WERI-Rb-1 (cell line): ENCODE results near the gene C2orf80.
"Not testable (repeated sequence)": the region's sequence is repeated elsewhere in the genome, so short reads cannot be mapped to it uniquely, and the experiment has no call there.

Source experiments
- DNase-seq: peaks from one replicate; pipeline ENCODE4 v3.0.0-alpha.2; 2020
- H3K27ac ChIP-seq: fragments of 250-450 bp; sonication (Bioruptor Pico); 2 replicates; pipeline ENCODE4 v1.5.1; 2020; ENCODE audit warnings: mild to moderate bottlenecking, moderate library complexity
- H3K27me3 ChIP-seq: fragments of 250-450 bp; sonication (Bioruptor Pico); 2 replicates; pipeline ENCODE4 v1.5.1; 2021; ENCODE audit warnings: mild to moderate bottlenecking, low read depth, moderate library complexity; ENCODE audit not compliant: insufficient read depth, severe bottlenecking
- H3K36me3 ChIP-seq: fragments of 250-450 bp; sonication (Bioruptor Pico); 2 replicates; pipeline ENCODE4 v1.5.1; 2020; ENCODE audit warnings: mild to moderate bottlenecking, moderate library complexity
- H3K4me3 ChIP-seq: 2 replicates; pipeline ENCODE4 v1.5.1; 2011; ENCODE audit warnings: low read depth, mild to moderate bottlenecking, control low read depth, low read length
- H3K9me3 ChIP-seq: fragments of 250-450 bp; sonication (Bioruptor Pico); 2 replicates; pipeline ENCODE4 v1.5.1; 2021; ENCODE audit warnings: mild to moderate bottlenecking, moderate library complexity; ENCODE audit not compliant: severe bottlenecking
- TF ChIP-seq, protein P1 (sequence below): IDR thresholded peaks from 2 replicates; pipeline ENCODE4 v1.5.1; 2011; ENCODE audit warnings: low read depth, mild to moderate bottlenecking, control low read depth, inconsistent platforms, low read length

The C2orf80 gene

DNA sequence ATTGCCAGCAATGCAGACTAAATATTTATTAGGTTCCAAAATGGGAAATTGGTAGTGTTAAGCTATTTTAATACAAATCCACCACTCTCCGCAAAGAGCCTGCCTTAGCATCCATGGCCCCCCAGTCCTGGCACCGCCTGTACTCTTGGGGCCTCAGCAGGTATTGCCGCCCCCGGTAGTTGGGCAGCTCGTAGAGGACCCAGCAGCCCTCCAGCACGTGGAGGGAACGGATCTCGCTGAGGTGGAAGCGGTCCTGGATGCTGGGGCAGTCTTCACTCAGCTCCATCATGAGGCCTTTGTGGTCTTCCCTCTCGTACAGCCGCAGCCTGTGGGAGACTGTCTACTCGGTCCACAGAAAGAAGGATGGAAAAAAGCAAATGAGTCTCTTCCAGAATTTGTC lies 61.7 kb downstream of the C2orf80 start:
- DNase-seq: no peak
- TF ChIP-seq, protein P1, sequence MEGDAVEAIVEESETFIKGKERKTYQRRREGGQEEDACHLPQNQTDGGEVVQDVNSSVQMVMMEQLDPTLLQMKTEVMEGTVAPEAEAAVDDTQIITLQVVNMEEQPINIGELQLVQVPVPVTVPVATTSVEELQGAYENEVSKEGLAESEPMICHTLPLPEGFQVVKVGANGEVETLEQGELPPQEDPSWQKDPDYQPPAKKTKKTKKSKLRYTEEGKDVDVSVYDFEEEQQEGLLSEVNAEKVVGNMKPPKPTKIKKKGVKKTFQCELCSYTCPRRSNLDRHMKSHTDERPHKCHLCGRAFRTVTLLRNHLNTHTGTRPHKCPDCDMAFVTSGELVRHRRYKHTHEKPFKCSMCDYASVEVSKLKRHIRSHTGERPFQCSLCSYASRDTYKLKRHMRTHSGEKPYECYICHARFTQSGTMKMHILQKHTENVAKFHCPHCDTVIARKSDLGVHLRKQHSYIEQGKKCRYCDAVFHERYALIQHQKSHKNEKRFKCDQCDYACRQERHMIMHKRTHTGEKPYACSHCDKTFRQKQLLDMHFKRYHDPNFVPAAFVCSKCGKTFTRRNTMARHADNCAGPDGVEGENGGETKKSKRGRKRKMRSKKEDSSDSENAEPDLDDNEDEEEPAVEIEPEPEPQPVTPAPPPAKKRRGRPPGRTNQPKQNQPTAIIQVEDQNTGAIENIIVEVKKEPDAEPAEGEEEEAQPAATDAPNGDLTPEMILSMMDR: no peak
- H3K4me3 ChIP-seq: no peak overlapping the region
- H3K27ac ChIP-seq: no peak overlapping the region
- no peaks in the 10 kb centered on the region for H3K36me3 ChIP-seq
- H3K27me3 ChIP-seq: no peaks in the 10 kb centered on the region
- no peaks in the 10 kb centered on the region for H3K9me3 ChIP-seq

DNA sequence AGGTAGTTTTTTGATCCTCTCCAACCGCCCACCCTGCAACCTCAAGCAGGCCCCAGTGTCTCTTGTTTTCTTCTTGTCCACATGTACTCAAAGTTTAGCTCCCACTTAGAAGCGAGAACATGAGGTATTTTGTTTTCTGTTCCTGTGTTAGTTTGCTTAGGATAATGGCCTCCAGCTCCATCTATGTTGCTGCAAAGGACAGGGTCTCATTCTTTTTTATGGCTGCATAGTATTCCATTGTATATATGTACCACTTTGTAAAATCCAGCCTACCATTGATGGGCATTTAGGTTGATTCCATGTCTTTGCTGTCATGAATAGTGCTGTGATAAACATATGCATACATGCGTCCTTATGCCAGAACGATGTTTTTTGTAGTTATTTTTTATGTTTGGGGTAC lies 62.7 kb downstream of the C2orf80 start:
- no peaks in the 10 kb centered on the region for H3K27me3 ChIP-seq

DNA sequence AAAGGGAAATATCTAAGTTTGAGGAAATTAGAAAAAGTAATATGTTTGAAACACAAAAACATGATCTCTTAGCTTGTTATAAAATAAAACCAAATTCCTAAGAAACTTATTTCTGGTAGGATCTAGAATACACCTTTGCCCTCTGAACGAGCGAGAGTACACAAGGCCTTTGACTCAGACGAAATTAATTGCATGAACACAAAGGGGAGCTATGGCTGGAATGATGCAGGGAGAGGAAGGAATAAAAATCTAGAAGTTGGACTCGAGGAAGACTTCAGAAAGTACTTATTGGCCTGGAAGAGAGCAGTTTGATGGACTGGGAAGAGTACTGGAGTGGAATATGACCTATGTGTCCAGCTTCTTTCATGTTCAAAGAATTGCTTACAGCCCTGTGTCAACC lies 64.6 kb downstream of the C2orf80 start:
- DNase-seq: no peak
- Histone ChIP-seq H3K9me3 (no peaks in the 10 kb centered on the region), H3K4me3 (no peak overlapping the region), H3K27ac (no peak overlapping the region), H3K36me3 (no peaks in the 10 kb centered on the region), H3K27me3 (no peaks in the 10 kb centered on the region)
- TF ChIP-seq, protein P1: no peak

More for the DNA sequence above, 62.7 kb downstream of the C2orf80 start:
- TF ChIP-seq, protein P1: no peak
- no peaks in the 10 kb centered on the region for H3K9me3 ChIP-seq
- H3K4me3 ChIP-seq: no peak overlapping the region
- no peak overlapping the region for H3K27ac ChIP-seq
- no peak for DNase-seq
- H3K36me3 ChIP-seq: no peaks in the 10 kb centered on the region

DNA sequence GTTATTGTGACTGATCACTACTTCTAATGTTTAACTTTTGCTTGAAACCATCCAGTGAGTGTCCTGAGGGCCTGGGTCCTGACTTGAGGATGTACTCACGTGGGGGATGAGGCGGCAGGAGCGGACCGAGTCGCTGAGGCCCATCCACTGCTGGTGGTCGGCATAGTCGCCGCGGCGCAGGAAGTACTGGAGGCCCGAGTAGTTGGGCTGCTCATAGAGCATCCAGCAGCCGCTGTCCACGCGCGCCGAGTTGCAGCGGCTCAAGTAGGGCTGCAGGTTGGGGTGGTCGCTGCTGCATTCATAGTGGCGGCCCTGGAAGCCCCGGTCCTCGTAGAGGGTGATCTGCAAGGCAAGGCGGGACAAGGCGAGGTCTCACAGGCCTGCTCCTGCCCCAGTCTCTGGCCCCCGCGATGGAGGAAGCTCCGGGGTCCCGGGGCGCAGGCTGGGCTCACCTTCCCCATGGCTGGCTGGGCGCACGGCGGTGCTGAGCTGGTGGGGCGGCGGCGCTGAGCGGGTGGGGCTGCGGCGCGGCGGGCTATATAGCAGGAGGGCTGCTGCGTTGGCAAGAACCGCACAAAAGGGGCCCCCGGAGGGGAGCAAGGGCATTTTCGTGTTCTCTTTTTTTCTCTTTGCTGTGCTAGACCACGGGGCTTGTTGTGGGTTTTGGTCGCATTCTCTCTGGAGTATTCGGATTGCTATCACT lies 65.7 kb downstream of the C2orf80 start, which contains the start of gene CRYGD:
CRYGD (minus strand) TSS at position 512 of the 703 bp plus-strand sequence; CDS start at position 461, 51 bp downstream.
- H3K9me3 ChIP-seq, H3K4me3 ChIP-seq, H3K27me3 ChIP-seq, H3K36me3 ChIP-seq, H3K27ac ChIP-seq, DNase-seq: not testable (repeated sequence)

DNA sequence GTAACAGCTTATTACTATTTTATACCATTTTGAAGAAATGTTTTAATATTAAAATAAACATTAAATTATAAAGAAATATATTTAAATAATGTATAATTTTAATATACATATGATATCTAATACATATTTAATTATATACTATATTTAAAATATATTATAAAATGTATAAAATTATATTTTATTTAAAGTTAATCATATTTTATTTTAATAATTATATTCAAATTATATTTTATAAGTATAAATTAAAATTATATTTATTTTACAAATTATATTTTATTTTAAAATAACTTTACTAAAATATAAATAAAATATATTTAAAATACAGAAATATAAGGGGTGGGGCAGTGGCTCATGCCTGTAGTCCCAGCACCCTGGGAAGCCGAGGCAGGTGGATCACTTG lies 67.6 kb downstream of the C2orf80 start:
- TF ChIP-seq, protein P1: no peak
- Histone ChIP-seq H3K9me3 (no peaks in the 10 kb centered on the region), H3K36me3 (no peaks in the 10 kb centered on the region), H3K4me3 (no peak overlapping the region), H3K27me3 (no peaks in the 10 kb centered on the region), H3K27ac (no peak overlapping the region)
- DNase-seq: no peak

DNA sequence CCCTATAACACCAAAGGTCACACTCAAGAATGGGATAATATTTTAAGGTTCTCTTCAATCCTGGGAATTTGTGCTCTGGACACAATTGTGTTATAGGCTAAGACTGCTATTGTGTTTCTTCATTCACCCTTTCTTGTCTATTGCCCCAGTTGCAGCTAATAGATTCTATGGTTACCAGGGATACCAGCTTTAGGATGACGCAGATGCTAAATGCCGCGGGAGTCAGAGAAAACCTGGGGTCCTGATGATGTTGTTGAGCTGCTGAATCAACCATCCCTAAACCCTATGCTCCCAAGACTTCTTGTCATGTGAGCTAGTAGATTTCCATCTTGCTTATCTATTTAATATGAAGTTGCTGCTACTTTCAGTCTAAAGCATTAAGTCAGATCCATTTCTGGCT lies 70.9 kb downstream of the C2orf80 start:
- Histone ChIP-seq H3K4me3 (no peak overlapping the region), H3K27ac (no peak overlapping the region), H3K27me3 (no peaks in the 10 kb centered on the region), H3K9me3 (no peaks in the 10 kb centered on the region), H3K36me3 (no peaks in the 10 kb centered on the region)
- TF ChIP-seq, protein P1: no peak
- DNase-seq: no peak

DNA sequence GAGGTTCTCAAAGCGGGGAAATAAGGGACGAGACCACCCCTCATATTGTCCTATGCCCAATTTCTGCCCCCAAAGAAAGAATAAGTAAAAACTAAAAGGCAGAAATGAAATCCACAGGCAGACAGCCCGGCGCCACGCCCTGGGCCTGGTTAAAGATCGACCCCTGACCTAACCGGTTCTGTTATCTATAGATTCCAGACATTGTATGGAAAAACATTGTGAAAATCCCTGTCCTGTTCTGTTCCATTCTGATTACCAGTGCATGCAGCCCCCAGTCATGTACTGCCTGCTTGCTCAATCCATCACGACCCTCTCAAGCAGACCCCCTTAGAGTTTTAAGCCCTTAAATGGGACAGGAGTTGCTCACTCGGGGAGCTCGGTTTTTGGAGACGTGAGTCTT lies 72.4 kb downstream of the C2orf80 start:
- H3K27ac ChIP-seq, H3K36me3 ChIP-seq, H3K9me3 ChIP-seq, DNase-seq, H3K4me3 ChIP-seq, H3K27me3 ChIP-seq: not testable (repeated sequence)
